CD1c-positive myeloid dendritic cell (primary cell): ENCODE measurements around the gene AADAC.
A peak's percentile ranks its signal among the peaks of the same experiment; 100 is the strongest.
"Not testable (repeated sequence)": the region's sequence is repeated elsewhere in the genome, so short reads cannot be mapped to it uniquely, and the experiment has no call there.

Experiments used
- DNase-seq: peaks from one replicate; pipeline ENCODE4 v3.0.0-alpha.2; 2016; ENCODE audit errors: extremely low spot score

Gene AADAC, protein sequence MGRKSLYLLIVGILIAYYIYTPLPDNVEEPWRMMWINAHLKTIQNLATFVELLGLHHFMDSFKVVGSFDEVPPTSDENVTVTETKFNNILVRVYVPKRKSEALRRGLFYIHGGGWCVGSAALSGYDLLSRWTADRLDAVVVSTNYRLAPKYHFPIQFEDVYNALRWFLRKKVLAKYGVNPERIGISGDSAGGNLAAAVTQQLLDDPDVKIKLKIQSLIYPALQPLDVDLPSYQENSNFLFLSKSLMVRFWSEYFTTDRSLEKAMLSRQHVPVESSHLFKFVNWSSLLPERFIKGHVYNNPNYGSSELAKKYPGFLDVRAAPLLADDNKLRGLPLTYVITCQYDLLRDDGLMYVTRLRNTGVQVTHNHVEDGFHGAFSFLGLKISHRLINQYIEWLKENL

DNA sequence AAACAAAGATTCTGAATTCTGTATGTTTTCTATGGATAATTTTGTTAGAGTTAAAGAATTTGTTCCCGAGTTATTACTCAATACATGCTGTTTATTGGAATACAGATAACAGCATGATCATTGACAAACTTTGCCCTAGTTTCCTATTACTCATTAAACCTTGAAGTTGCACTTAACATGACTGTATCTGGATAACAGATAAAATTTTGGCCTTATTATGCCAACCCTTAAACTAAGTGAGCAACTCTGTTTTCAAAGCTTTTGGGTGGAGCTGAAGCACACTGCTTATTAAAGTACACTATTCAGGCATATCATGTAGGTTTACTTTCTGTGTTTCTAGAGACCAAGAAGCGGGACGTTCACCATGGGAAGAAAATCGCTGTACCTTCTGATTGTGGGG is at the start of gene AADAC:
Gene AADAC (plus strand): TSS at position 318 of the 400 bp plus-strand sequence. CDS start 47 bp downstream, at position 365.
- no peak for DNase-seq

DNA sequence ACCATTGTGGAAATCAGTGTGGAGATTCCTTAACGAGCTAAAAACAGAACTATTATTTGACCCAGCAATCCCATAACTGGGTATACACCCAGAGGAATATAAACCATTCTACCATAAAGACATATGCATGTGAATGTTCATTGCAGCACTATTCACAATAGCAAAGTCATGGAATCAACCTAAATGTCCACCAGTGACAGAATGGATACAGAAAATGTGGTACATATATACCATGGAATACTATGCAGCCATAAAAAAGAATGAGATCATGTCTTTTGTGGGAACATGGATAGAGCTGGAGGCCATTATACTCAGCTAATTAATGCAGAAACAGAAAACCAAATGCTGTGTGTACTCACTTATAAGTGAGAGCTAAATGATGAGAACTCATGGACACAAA is 49.2 kb upstream of the AADAC start:
- not testable (repeated sequence) for DNase-seq

DNA sequence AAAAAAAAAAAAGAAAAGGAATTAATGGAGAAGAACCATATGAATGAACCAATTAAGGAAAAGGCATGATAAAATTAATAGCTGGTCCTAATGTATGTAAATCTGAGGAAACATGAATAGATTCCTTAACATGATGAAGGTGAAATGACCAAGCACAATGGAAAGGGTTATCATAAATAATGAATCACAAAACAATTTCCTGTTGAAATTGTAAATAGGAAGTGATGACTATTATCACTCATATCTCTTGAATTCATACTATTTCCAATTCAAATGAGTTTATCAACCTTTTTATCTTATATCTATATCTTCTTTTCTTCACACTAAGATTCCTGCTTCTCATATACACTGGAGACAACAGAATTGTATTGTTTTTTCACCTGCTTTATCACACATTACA is 48.2 kb upstream of the AADAC start:
- no peak for DNase-seq

DNA sequence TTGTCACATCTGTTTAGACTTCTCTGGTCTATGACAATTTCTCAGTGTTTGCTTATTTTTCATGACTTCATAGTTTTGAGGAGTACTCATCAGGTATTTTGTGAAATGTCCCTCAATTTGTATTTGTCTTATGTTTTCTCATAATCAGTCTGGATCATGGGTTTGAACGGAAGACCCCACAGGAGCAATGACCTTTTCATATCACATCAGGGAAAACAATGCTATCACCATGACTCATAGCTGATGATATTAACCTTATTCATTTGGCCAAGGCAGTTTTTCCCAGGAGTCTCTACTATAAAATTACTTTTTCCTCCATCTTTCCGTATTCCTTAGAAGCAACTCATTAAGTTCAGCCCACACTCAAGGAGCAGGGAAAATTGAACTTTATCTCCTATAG is 47.5 kb upstream of the AADAC start:
- DNase-seq, result no peak

DNA sequence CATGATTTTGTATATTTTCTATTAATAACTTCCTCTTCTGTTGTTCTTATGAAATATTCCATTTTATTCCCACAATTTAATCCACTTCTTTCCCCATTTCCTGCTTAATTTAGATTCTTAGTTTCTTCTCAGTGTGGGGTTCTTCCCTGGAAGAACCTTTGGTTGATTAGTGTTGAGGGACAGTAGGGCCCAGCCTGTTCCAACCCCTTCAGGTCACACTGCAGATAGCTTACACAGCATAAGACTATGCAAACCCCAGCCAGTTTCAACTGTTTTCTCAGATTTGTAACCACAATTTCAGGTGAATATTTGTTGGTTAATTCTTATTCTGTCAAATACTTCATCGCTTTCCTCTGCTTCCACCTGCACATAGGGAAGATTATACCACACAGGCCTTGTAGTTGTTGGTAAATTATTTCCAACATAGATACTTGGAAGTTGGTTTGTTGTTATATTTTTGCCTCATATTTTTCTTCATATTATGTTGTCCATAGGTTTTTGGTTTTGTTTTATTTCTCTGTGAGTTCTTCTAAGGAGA is 45.5 kb upstream of the AADAC start:
- DNase-seq, result peak; percentile 36

DNA sequence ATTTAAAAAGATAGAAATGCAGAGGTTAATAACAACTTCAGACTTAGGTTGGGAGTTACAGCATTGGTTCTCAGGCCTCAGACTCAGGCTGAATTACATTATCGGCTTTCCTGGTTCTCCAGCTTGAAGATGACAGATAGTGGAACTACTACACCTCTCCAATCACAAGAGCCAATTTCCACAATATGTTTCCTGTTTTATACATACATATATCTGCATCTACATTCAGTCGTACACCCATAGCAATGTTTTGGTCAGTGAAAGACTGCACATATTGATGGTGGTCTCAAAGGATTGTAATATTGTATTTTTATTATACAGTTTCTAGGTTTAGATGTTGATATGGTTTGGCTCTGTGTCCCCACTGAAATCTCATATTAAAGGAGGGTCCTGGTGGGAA is 44.7 kb upstream of the AADAC start:
- DNase-seq, result peak; percentile 22

DNA sequence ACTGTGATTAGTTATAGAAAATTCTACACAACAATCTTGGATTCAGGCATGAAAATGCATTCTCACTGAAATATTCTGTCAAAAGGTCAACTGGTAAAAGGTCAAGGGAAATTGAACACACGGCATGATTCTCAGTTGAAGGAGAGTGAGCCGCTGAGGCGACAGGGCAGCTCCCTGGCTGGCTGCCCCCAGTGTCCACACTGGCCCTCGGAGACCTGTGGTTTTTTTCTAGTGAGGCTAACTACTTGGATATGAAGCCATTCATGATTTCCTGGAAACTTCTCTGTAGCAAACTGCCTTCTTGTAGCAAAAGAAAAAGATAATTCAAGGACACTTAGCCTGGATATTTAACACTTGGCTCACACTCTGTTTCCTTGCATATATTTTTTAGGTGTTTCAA is 43.0 kb upstream of the AADAC start:
- DNase-seq, result no peak

- DNase-seq, result peak; percentile 58
Observed at GRCh38 chr3:151772825-151773480, 41.0 kb upstream of the AADAC start.

DNA sequence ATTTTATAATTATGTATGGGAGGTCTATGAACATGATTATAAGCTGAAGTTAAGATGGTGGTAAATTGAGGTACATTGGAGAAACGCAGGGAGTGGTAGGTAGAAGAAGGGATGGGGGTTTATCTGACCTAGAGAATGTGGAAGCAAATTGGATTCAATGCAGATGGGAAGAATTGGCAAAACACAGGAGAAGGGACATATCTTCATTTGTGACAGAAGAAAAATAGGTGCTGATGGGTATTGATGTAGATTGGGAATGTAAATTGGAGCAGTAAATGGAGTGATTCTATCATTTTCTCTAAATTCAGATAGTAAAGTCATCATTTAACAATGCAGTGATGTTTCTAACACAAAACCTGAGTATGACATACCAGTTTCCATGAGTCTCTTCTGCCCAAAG is 39.7 kb upstream of the AADAC start:
- no peak for DNase-seq

- DNase-seq, result no peak
Observed at GRCh38 chr3:151774910-151775309, 39.0 kb upstream of the AADAC start.

DNA sequence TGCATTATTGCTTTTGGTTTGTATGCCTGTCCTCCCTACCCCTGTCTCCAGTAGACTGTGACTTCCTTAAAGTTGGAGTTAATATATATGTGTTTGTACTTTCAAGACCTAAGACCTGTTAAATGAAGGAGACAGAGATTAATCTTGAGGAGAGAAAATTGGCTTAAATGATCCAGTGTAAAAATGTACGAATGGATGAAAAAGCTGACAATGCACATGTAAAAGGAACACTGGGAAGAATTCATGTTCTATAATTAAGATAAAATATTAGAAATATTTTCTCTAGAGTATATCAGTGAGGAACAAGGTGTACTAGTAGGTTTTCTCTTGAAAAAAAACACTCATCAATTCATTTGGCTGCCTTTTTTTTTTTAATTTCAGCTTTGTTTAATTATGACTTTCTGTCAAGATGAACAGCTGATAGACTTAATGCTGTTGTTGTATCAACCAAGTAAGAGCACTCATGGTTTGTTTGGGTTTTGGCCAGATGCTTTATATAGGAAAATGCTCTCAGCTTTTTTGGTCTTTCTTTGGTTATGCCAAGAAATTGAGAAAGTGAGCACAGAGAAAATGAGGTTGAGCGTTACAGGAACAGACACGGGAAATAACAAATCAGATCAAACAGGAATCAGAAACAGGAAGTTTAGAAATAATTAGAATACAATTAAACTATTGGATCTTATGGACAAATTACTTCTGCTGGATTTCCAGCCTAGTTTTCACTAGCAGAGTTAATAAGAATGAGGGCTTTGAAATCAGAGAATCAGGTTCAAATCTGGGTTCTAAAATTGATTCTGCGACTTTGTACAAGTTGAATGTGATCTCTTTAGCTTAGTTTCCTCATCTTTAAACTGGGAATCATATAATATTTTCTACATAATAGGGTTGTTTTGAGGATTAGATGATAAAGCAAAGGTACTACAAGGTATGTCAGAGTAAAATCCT is 38.3 kb upstream of the AADAC start:
- DNase-seq, result no peak

DNA sequence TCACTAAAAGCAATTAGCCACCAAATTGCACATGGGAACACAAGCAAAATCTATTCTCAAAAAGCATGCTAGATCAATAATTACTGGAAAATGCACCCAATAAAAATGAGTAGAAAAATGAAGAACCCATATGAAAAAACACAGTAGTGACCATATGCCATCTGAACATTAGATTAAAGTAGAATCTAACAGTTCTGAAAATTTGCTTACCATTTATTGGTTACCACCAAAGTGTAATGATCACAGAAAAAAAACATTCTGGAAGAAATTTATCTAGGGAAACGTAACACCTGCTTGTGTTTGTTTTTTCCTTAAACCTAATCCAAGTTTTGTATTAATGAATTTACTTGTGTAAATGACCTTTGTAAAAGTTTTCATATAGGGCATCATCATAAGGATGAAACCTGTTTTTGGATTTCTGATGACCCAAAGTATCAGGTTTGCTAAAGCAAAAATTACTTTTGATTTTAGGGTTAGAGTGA is 37.6 kb upstream of the AADAC start:
- no peak for DNase-seq

GRCh38 chr3:151777880-151778279 is 36.0 kb upstream of the AADAC start:
- DNase-seq, result no peak

DNA sequence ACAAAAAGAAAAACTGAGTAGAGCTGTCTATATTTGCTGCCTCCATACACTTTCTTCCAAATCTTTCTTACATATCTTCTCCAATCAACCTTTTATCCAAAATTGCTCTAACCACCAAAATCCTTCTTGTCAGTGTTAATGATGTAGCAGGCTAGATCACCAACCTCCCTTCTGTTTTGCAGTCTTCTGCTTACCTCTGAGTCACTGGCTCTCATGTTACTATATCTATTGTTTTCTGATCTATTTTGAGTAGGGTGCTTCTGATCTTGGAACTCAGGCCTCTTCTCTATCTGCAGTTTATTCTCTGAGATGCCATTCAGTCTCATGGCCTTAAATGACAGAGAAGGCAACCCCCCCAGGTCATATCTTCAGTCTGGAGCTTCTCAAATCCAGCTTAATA is 26.3 kb upstream of the AADAC start:
- DNase-seq, result no peak

DNA sequence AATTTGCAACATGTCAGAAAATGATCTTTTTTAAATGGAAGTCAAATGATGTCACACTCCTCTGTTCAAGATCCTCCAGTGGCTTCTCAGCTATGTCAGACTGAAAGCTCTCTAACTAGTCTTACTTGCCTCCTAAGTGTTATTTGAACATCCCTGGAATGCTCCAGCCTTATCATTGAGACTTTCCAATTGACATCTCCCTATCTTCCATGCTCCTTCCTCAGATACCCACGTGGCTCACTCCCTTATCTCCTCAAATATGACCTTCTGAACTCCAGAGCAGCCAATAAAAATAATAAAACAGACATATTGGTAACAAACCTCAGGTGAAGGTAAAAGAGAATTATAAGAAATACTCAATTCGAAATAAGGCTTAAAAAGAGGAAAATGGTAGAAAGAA is 25.5 kb upstream of the AADAC start:
- DNase-seq, result no peak

DNA sequence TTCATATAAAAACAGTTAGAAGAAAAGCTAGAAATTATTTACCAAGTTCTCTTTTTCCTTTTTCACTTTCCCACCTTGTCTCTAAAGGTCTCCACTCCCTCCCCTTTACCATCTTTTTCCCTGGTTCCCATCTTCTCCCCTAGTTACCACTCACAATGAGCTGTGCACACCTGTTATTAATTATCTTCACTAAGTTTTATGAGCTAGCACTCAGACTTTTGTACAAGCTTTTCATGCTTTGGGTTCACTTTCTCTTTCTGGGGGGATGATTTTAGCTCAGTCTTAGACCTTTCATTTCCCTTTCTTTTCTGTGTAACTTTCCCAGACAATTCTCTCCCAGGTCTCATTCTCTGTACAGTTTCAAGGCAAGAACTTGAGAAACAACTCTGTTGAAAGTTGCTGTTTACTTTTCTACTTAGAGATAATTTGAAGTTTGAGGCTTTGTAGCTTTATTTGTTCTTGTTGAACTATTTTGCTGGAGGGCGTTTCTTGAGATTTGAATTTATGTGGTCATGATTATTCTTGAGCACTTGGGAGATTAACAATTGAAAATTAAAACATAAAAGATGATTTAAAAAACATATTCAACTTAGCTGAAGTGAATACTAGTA is 24.0 kb upstream of the AADAC start:
- DNase-seq, result no peak

- not testable (repeated sequence) for DNase-seq
Observed at GRCh38 chr3:151790763-151791162, 23.2 kb upstream of the AADAC start.

DNA sequence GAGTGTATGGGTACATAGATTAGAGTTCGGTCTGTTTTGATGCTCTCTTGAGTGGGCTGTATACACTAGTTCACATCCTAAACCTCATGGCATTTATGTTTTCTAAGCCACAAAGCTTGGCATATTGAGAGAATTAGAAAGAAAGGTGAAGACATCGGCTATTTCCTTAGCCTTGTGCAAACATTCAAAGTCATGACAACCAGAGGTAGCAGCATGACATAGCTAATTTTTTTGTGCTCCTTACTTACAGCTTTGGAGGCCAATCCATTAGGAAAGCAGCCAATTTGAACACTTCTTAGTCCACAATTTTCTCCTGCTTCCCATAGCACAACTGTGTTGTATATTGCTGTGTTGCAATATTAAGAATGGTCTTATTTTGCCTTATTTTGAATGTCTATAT is 21.5 kb upstream of the AADAC start:
- no peak for DNase-seq

GRCh38 chr3:151793636-151794035 is 20.3 kb upstream of the AADAC start:
- no peak for DNase-seq

- DNase-seq, result no peak
Observed at GRCh38 chr3:151794080-151794479, 19.8 kb upstream of the AADAC start.

DNA sequence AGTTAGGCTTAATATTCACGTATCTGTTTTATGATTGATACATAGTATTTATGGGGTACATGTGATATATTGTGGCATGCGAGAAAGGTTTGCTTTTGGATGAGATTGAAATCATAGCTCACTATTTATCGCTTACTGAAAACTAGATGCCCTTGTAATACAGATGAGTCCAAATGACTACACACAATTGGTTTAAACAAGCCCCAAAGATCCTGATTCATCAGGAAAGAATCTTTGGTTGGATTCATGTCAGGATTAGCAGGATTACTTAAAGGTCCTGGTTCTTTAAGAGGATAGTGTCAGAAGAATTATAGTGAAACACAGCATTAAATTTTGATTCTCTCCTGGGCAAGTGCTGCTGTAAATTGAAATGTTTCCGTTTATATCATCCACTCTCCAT is 18.6 kb upstream of the AADAC start:
- no peak for DNase-seq
